Liver (tissue), 9 donors: Measurements from ENCODE around the gene NPR2. TPM values are rescaled to one million over a fixed set of nuclear protein-coding genes. Genes with fewer than 3 reads are reported as not detected.

Experiments
- DNase-seq: peaks from one replicate; pipeline ENCODE4 v3.0.0-alpha.2; 2017; ENCODE audit warnings: low spot score
- H3K27ac ChIP-seq, 2 donors: one replicate each; pipeline ENCODE4 v1.7.0; 2013; ENCODE audit warnings: inconsistent platforms in 2 of 2, low read length in 2 of 2, control low read depth in 1 of 2, low read depth in 1 of 2, mild to moderate bottlenecking in 1 of 2
- H3K27me3 ChIP-seq, 4 donors: one replicate each; pipeline versions ENCODE4 v1.6.1 to v1.7.0; 2013; ENCODE audit warnings: low read length in 3 of 4, inconsistent platforms in 1 of 4, mild to moderate bottlenecking in 1 of 4, moderate library complexity in 1 of 4; ENCODE audit not compliant: control insufficient read depth in 4 of 4, insufficient read depth in 4 of 4
- H3K36me3 ChIP-seq, 4 donors: one replicate each; pipeline versions ENCODE4 v1.6.1 to v1.7.0; 2013; ENCODE audit warnings: low read length in 3 of 4, mild to moderate bottlenecking in 3 of 4, low read depth in 1 of 4, moderate library complexity in 1 of 4; ENCODE audit not compliant: control insufficient read depth in 4 of 4, insufficient read depth in 3 of 4
- H3K4me1 ChIP-seq, 4 donors: one replicate each; pipeline versions ENCODE4 v1.6.1 to v1.7.0; 2013; ENCODE audit warnings: low read length in 3 of 4, mild to moderate bottlenecking in 3 of 4, moderate library complexity in 1 of 4; ENCODE audit not compliant: control insufficient read depth in 4 of 4, insufficient read depth in 4 of 4
- H3K4me3 ChIP-seq, 3 donors: one replicate each; pipeline versions ENCODE4 v1.6.1 to v1.7.0; 2013; ENCODE audit warnings: low read length in 3 of 3, control low read depth in 1 of 3, low read depth in 1 of 3, mild to moderate bottlenecking in 1 of 3
- H3K9ac ChIP-seq, 2 donors: one replicate each; pipeline ENCODE4 v1.7.0; 2013; ENCODE audit warnings: low read length in 2 of 2, mild to moderate bottlenecking in 2 of 2, moderate library complexity in 2 of 2, control low read depth in 1 of 2, low read depth in 1 of 2
- H3K9me3 ChIP-seq, 4 donors: one replicate each; pipeline versions ENCODE4 v1.6.1 to v1.7.0; 2013; ENCODE audit warnings: low read length in 3 of 4; ENCODE audit not compliant: control insufficient read depth in 4 of 4
- CTCF ChIP-seq: fragments of 150-350 bp; IDR thresholded peaks from 2 replicates; pipeline ENCODE4 v1.5.1; 2017; ENCODE audit warnings: improper control_type of control experiment, low read depth, low read length; ENCODE audit not compliant: missing input control
- EGR1 ChIP-seq, 2 donors: IDR thresholded peaks; 2 replicates each; pipeline ENCODE4 v1.6.1; 2016 to 2018; ENCODE audit warnings: antibody characterized with exemption in 2 of 2, low read depth in 2 of 2
- FOXA1 ChIP-seq: IDR thresholded peaks from 2 replicates; pipeline ENCODE4 v1.6.1; 2016; ENCODE audit warnings: antibody characterized with exemption
- FOXA2 ChIP-seq: IDR thresholded peaks from 2 replicates; pipeline ENCODE4 v1.6.1; 2016; ENCODE audit warnings: antibody characterized with exemption
- GABPA ChIP-seq, 2 donors: IDR thresholded peaks in 1 of 2; conservative IDR thresholded peaks in 1 of 2; 2 replicates each; pipeline ENCODE4 v1.6.1; 2016; ENCODE audit warnings: antibody characterized with exemption in 2 of 2, mild to moderate bottlenecking in 1 of 2, moderate library complexity in 1 of 2
- HNF4A ChIP-seq, 2 donors: conservative IDR thresholded peaks; 2 replicates each; pipeline ENCODE4 v1.6.1; 2016; ENCODE audit warnings: antibody characterized with exemption in 2 of 2, mild to moderate bottlenecking in 2 of 2
- JUND ChIP-seq, 2 donors: IDR thresholded peaks; 2 replicates each; pipeline ENCODE4 v1.6.1; 2016; ENCODE audit warnings: antibody characterized with exemption in 2 of 2
- NR2F2 ChIP-seq: IDR thresholded peaks from 2 replicates; pipeline ENCODE4 v1.6.1; 2016; ENCODE audit warnings: antibody characterized with exemption
- RAD21 ChIP-seq, 2 donors: IDR thresholded peaks; 2 replicates each; pipeline ENCODE4 v1.6.1; 2016; ENCODE audit warnings: antibody characterized with exemption in 2 of 2, mild to moderate bottlenecking in 2 of 2
- RXRA ChIP-seq, 2 donors: IDR thresholded peaks; 2 replicates each; pipeline ENCODE4 v1.6.1; 2017 to 2018; ENCODE audit warnings: antibody characterized with exemption in 2 of 2, mild to moderate bottlenecking in 1 of 2
- SP1 ChIP-seq: IDR thresholded peaks from 2 replicates; pipeline ENCODE4 v1.6.1; 2018; ENCODE audit warnings: antibody characterized with exemption, mild to moderate bottlenecking
- TAF1 ChIP-seq: conservative IDR thresholded peaks from 2 replicates; pipeline ENCODE4 v1.6.1; 2016; ENCODE audit warnings: antibody characterized with exemption, mild to moderate bottlenecking
- YY1 ChIP-seq: IDR thresholded peaks from 2 replicates; pipeline ENCODE4 v1.6.1; 2016; ENCODE audit warnings: antibody characterized with exemption, mild to moderate bottlenecking
- WGBS: extraction: QIAGEN DNeasy Blood & Tissue Kit; methylation state at CpG from one replicate; pipeline ENCODE4 v1.1.7; 2013; 5-methylcytosine and 5-hydroxymethylcytosine counted together
- polyA plus RNA-seq, 2 donors: library from polyadenylated mRNA; stranded (reverse) in 1 of 2; unstranded in 1 of 2; fragments of 200-250 nt in 1 of 2; fragments of >200 nt in 1 of 2; fragmentation: Nextera tagmentation in 1 of 2; extraction: Ambion mirVana in 1 of 2; gene quantifications; one replicate each; pipeline versions ENCODE4 v1.2.1 to v1.2.3, GENCODE V29; 2013 to 2015
- total RNA-seq, 2 donors: library from RNA; depleted of rRNA; stranded (reverse); fragments of >200 nt; gene quantifications; one replicate each; pipeline ENCODE4 v1.2.3, GENCODE V29; 2014
- TF ChIP-seq, protein P1 (sequence below): IDR thresholded peaks from 2 replicates; pipeline ENCODE4 v1.6.1; 2016; ENCODE audit warnings: antibody characterized with exemption
- TF ChIP-seq, protein P2 (sequence below): IDR thresholded peaks from 2 replicates; pipeline ENCODE4 v1.6.1; 2016; ENCODE audit warnings: antibody characterized with exemption
- TF ChIP-seq, protein P3 (sequence below): IDR thresholded peaks from 2 replicates; pipeline ENCODE4 v1.6.1; 2016; ENCODE audit warnings: antibody characterized with exemption
- TF ChIP-seq, protein P4 (sequence below): IDR thresholded peaks from 2 replicates; pipeline ENCODE4 v1.6.1; 2016; ENCODE audit warnings: antibody characterized with exemption, mild to moderate bottlenecking
- donor health status: healthy.
- donor health status: healthy.
- donor health status: healthy.
- donor health status: healthy.
- donor health status: healthy.

Gene NPR2
- total and polyA plus RNA-seq, 4 donors, result 8.6 to 17.1 (median 11.2) TPM

DNA sequence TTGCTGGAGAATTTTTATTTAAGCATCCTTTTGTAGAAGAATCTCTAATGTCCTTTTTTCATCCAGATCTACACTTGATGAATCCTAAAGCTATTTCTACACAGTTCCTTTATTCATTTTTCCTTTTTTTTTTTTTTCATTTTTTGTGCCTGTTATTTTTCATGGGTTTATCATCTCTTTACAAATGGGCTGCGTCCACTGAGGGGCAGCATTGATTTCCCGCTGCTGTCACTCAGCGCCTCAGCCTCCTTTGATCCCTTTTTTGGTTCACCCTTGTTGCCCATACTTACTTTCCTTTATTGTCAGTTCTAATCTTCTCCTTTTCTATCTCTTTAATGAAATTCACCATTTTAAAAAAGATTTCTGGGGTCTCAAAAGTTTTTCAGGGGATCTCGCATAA lies 31.6 kb upstream of the NPR2 start:
- Histone ChIP-seq H3K27ac (no peak overlapping the region), H3K27me3 (no peaks in the 10 kb centered on the region), H3K4me3 (no peak overlapping the region), H3K9me3 (no peaks in the 10 kb centered on the region), H3K4me1 (peaks cover 7 to 22% (median 12%) of the 10 kb centered on the region in 4 donors), H3K36me3 (peaks cover 0 to under 1% (median 0%) of the 10 kb centered on the region in 4 donors), H3K9ac (no peak overlapping the region)
- DNase-seq, result no peak
- WGBS, result 96% methylated on average over 4 of the region's 4 CpGs
- no peak for TF ChIP-seq RXRA (IDR thresholded peaks at IDR 0.05)
- TF ChIP-seq, protein P1, sequence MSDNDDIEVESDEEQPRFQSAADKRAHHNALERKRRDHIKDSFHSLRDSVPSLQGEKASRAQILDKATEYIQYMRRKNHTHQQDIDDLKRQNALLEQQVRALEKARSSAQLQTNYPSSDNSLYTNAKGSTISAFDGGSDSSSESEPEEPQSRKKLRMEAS, result no peak
- TF ChIP-seq HNF4A (conservative IDR thresholded peaks at IDR 0.05), result no peak
- TF ChIP-seq SP1, result no peak
- TF ChIP-seq RAD21 (IDR thresholded peaks at IDR 0.05), result no peak
- no peak for TF ChIP-seq TAF1
- TF ChIP-seq EGR1 (IDR thresholded peaks at IDR 0.05; ENCODE audit: low read depth in 2 of 2), result no peak

GRCh38 chr9:35760651-35761050 lies 30.7 kb upstream of the NPR2 start:
- no peaks in the 10 kb centered on the region for H3K36me3 ChIP-seq
- H3K4me3 ChIP-seq, result no peak overlapping the region
- H3K4me1 ChIP-seq, result peaks cover 7 to 22% (median 12%) of the 10 kb centered on the region in 4 donors
- no peaks in the 10 kb centered on the region for H3K9me3 ChIP-seq
- H3K27ac ChIP-seq, result no peak overlapping the region
- TF ChIP-seq YY1, result no peak
- TF ChIP-seq RXRA (IDR thresholded peaks at IDR 0.05), result no peak
- no peak overlapping the region for H3K9ac ChIP-seq
- WGBS, result 73% methylated on average over 2 of the region's 2 CpGs
- no peaks in the 10 kb centered on the region for H3K27me3 ChIP-seq
- DNase-seq, result no peak

GRCh38 chr9:35763181-35763580 lies 28.2 kb upstream of the NPR2 start:
- Histone ChIP-seq H3K4me3 (no peak overlapping the region), H3K4me1 (peaks cover 4 to 9% (median 6%) of the 10 kb centered on the region in 4 donors), H3K27ac (no peak overlapping the region), H3K9ac (no peak overlapping the region), H3K9me3 (no peaks in the 10 kb centered on the region), H3K27me3 (no peaks in the 10 kb centered on the region), H3K36me3 (no peaks in the 10 kb centered on the region)
- no peak for DNase-seq
- TF ChIP-seq, protein P2, sequence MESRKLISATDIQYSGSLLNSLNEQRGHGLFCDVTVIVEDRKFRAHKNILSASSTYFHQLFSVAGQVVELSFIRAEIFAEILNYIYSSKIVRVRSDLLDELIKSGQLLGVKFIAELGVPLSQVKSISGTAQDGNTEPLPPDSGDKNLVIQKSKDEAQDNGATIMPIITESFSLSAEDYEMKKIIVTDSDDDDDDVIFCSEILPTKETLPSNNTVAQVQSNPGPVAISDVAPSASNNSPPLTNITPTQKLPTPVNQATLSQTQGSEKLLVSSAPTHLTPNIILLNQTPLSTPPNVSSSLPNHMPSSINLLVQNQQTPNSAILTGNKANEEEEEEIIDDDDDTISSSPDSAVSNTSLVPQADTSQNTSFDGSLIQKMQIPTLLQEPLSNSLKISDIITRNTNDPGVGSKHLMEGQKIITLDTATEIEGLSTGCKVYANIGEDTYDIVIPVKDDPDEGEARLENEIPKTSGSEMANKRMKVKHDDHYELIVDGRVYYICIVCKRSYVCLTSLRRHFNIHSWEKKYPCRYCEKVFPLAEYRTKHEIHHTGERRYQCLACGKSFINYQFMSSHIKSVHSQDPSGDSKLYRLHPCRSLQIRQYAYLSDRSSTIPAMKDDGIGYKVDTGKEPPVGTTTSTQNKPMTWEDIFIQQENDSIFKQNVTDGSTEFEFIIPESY, result no peak
- TF ChIP-seq JUND (IDR thresholded peaks at IDR 0.05) (no peak), HNF4A (conservative IDR thresholded peaks at IDR 0.05) (no peak)
- 94% methylated on average over 2 of the region's 2 CpGs for WGBS

- Histone ChIP-seq H3K27ac (no peak overlapping the region), H3K4me1 (peaks cover 0 to 2% (median 1%) of the 10 kb centered on the region in 4 donors), H3K4me3 (no peak overlapping the region), H3K9me3 (no peaks in the 10 kb centered on the region), H3K36me3 (no peaks in the 10 kb centered on the region), H3K27me3 (no peaks in the 10 kb centered on the region), H3K9ac (no peak overlapping the region)
- WGBS, result 100% methylated on average over 1 of the region's 1 CpG
- no peak for DNase-seq
- TF ChIP-seq YY1 (no peak), CTCF (no peak), RXRA (IDR thresholded peaks at IDR 0.05) (no peak), JUND (IDR thresholded peaks at IDR 0.05) (no peak), FOXA2 (no peak), FOXA1 (no peak), GABPA (IDR thresholded peaks at IDR 0.05 in 1 of 2, conservative IDR thresholded peaks at IDR 0.05 in 1 of 2) (no peak), NR2F2 (no peak)
- TF ChIP-seq, protein P3, sequence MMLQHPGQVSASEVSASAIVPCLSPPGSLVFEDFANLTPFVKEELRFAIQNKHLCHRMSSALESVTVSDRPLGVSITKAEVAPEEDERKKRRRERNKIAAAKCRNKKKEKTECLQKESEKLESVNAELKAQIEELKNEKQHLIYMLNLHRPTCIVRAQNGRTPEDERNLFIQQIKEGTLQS, result no peak
- TF ChIP-seq, protein P4, sequence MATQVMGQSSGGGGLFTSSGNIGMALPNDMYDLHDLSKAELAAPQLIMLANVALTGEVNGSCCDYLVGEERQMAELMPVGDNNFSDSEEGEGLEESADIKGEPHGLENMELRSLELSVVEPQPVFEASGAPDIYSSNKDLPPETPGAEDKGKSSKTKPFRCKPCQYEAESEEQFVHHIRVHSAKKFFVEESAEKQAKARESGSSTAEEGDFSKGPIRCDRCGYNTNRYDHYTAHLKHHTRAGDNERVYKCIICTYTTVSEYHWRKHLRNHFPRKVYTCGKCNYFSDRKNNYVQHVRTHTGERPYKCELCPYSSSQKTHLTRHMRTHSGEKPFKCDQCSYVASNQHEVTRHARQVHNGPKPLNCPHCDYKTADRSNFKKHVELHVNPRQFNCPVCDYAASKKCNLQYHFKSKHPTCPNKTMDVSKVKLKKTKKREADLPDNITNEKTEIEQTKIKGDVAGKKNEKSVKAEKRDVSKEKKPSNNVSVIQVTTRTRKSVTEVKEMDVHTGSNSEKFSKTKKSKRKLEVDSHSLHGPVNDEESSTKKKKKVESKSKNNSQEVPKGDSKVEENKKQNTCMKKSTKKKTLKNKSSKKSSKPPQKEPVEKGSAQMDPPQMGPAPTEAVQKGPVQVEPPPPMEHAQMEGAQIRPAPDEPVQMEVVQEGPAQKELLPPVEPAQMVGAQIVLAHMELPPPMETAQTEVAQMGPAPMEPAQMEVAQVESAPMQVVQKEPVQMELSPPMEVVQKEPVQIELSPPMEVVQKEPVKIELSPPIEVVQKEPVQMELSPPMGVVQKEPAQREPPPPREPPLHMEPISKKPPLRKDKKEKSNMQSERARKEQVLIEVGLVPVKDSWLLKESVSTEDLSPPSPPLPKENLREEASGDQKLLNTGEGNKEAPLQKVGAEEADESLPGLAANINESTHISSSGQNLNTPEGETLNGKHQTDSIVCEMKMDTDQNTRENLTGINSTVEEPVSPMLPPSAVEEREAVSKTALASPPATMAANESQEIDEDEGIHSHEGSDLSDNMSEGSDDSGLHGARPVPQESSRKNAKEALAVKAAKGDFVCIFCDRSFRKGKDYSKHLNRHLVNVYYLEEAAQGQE, result no peak
- TF ChIP-seq, protein P1, result no peak
Observed at GRCh38 chr9:35763803-35764202, 27.6 kb upstream of the NPR2 start.
